CD1c-positive myeloid dendritic cell (primary cell): ENCODE data around the gene CCDC126.
A peak's percentile ranks its signal among the peaks of the same experiment; 100 is the strongest.
"Not testable (repeated sequence)": the region's sequence is repeated elsewhere in the genome, so short reads cannot be mapped to it uniquely, and the experiment has no call there.

ENCODE experiments used
- DNase-seq: peaks from one replicate; pipeline ENCODE4 v3.0.0-alpha.2; 2016; ENCODE audit errors: extremely low spot score

Gene CCDC126

GRCh38 chr7:23628370-23628769, 31.2 kb downstream of the CCDC126 start:
- no peak for DNase-seq

GRCh38 chr7:23633417-23633816, 36.2 kb downstream of the CCDC126 start:
- DNase-seq, result no peak

- DNase-seq, result no peak
Observed at GRCh38 chr7:23645822-23646221, 48.6 kb downstream of the CCDC126 start.

GRCh38 chr7:23653942-23654341, 56.8 kb downstream of the CCDC126 start:
- DNase-seq, result no peak

GRCh38 chr7:23654508-23654907, 57.3 kb downstream of the CCDC126 start:
- no peak for DNase-seq

- DNase-seq, result no peak
Observed at GRCh38 chr7:23655433-23655832, 58.3 kb downstream of the CCDC126 start.

GRCh38 chr7:23658831-23659427, 61.7 kb downstream of the CCDC126 start:
- no peak for DNase-seq

GRCh38 chr7:23661385-23661784, 64.2 kb downstream of the CCDC126 start:
- DNase-seq, result no peak

- DNase-seq, result no peak
Observed at GRCh38 chr7:23662124-23662983, 65.2 kb downstream of the CCDC126 start.

GRCh38 chr7:23662984-23663313, 65.8 kb downstream of the CCDC126 start:
- DNase-seq, result no peak

- no peak for DNase-seq
Observed at GRCh38 chr7:23664122-23664521, 66.9 kb downstream of the CCDC126 start.

- no peak for DNase-seq
Observed at GRCh38 chr7:23672033-23672432, 74.9 kb downstream of the CCDC126 start.

- DNase-seq, result peak; percentile 90
Observed at GRCh38 chr7:23679898-23680413, 82.8 kb downstream of the CCDC126 start, which contains the start of gene FAM221A. TSS of gene FAM221A (plus strand) at chr7:23680199. CDS start at chr7:23680219, 20 bp downstream.

GRCh38 chr7:23680414-23681405, 83.5 kb downstream of the CCDC126 start:
- peak; percentile 65 for DNase-seq

- DNase-seq, result not testable (repeated sequence)
Observed at GRCh38 chr7:23684041-23684440, 86.9 kb downstream of the CCDC126 start.

GRCh38 chr7:23685731-23686130, 88.5 kb downstream of the CCDC126 start:
- DNase-seq, result no peak

GRCh38 chr7:23687011-23687410, 89.8 kb downstream of the CCDC126 start:
- DNase-seq, result no peak

- DNase-seq, result no peak
Observed at GRCh38 chr7:23689165-23689564, 92.0 kb downstream of the CCDC126 start.

GRCh38 chr7:23691320-23691719, 94.1 kb downstream of the CCDC126 start:
- DNase-seq, result no peak

- DNase-seq, result no peak
Observed at GRCh38 chr7:23693224-23693623, 96.0 kb downstream of the CCDC126 start.
